Thyroid gland (tissue), 4 donors: Measurements from ENCODE around the gene ATRIP.

ENCODE experiments used
- CTCF ChIP-seq, 6 experiments: fragments of 200-600 bp in 3 of 6; fragments of 450-650 bp in 3 of 6; sonication (generic) in 3 of 6; IDR thresholded peaks; one replicate each; pipeline ENCODE4 v1.5.1; 2016 to 2019; ENCODE audit warnings: antibody characterized with exemption in 6 of 6, mild to moderate bottlenecking in 2 of 6, inconsistent platforms in 1 of 6, moderate library complexity in 1 of 6
- POLR2A ChIP-seq, 2 donors: fragments of 450-650 bp; IDR thresholded peaks; one replicate each; pipeline ENCODE4 v1.6.1; 2017; ENCODE audit warnings: antibody characterized with exemption in 2 of 2, mild to moderate bottlenecking in 2 of 2, moderate library complexity in 1 of 2

- TF ChIP-seq CTCF (IDR thresholded peaks at IDR 0.05) (no peak), POLR2A (IDR thresholded peaks at IDR 0.05) (no peak)
Measured at GRCh38 chr3:48415251-48415953, 31.1 kb upstream of the ATRIP start.
